ENCODE measurements around the gene MAP3K14.
"Not testable (repeated sequence)": the region's sequence is repeated elsewhere in the genome, so short reads cannot be mapped to it uniquely, and the experiment has no call there.

MAP3K14 gene

GRCh38 chr17:45257115-45257514, 59.7 kb downstream of the MAP3K14 start:
- Histone ChIP-seq H3K9me3 (ENCODE audit: insufficient read depth, low read length) (no peaks in the 10 kb centered on the region), H3K36me3 (ENCODE audit: insufficient read depth, insufficient read length, low read length) (no peaks in the 10 kb centered on the region), H3K4me3 (ENCODE audit: insufficient read length, low read depth) (no peak overlapping the region), H3K27me3 (ENCODE audit: insufficient read depth, insufficient read length) (peaks cover 8% of the 10 kb centered on the region), H3K4me1 (ENCODE audit: insufficient read depth, insufficient read length) (peaks cover 7% of the 10 kb centered on the region), H3K9ac (ENCODE audit: insufficient read length, low read depth) (no peak overlapping the region)
- TF ChIP-seq YY1 (IDR thresholded peaks at IDR 0.05; ENCODE audit: insufficient read depth, insufficient read length), result no peak
- TF ChIP-seq ZNF274 (IDR thresholded peaks at IDR 0.05; ENCODE audit: low read depth, low read length), result no peak
- no peak for TF ChIP-seq SUZ12 (IDR thresholded peaks at IDR 0.05; ENCODE audit: extremely low read depth, insufficient read depth, insufficient read length)
- DNase-seq (ENCODE audit: low read depth, low spot score), result no peak

DNA sequence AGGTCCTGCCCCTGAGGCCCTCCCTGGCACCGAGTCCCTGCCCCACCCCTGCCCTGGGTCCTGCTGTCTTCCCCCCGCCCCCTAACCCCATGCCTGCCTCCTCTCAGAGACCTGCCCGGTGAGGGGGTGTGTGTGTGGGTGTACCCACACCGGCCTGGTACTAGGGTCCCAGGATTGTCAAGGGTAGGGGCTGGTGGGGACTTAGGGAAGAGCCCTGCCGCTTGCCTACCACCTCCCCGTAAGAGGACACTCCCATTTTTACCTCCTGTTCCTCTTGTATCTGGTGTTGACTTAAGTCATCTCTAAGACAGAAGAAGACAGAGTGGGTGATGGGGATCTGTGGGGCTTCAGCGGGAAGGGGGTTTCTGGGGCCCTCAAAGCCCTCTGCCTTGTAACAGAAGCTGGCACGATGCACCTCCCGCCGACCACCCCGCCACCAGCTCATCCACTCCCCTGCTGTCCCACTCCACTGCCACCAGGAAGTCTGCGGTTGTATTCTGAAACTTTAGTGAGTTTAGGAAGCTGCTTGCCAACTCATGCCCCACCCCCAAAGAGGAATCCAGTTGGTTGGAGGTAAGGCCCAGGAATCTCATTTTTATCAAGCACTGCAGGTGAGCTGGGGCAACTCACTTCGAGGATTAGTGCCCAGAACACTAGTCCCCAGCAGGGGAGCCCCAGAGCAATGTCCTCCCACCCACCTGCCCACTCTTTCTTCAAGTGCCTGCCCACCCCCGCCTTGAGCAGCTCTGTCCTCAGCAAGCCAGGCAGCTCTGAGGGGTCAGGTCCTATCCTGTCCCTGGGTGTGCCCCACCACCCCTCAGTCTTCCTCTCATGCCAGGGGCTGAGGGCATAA, 60.5 kb downstream of the MAP3K14 start:
- Histone ChIP-seq H3K9ac (ENCODE audit: insufficient read length, low read depth) (no peak overlapping the region), H3K4me3 (ENCODE audit: insufficient read length, low read depth) (no peak overlapping the region), H3K27me3 (ENCODE audit: insufficient read depth, insufficient read length) (peaks cover 4% of the 10 kb centered on the region), H3K9me3 (ENCODE audit: insufficient read depth, low read length) (no peaks in the 10 kb centered on the region), H3K36me3 (ENCODE audit: insufficient read depth, insufficient read length, low read length) (no peaks in the 10 kb centered on the region), H3K4me1 (ENCODE audit: insufficient read depth, insufficient read length) (peaks cover 6% of the 10 kb centered on the region)
- no peak for TF ChIP-seq ZNF274 (IDR thresholded peaks at IDR 0.05; ENCODE audit: low read depth, low read length)
- no peak for TF ChIP-seq SUZ12 (IDR thresholded peaks at IDR 0.05; ENCODE audit: extremely low read depth, insufficient read depth, insufficient read length)
- DNase-seq (ENCODE audit: low read depth, low spot score), result no peak

GRCh38 chr17:45255358-45255757, 61.5 kb downstream of the MAP3K14 start:
- H3K36me3 ChIP-seq (ENCODE audit: insufficient read depth, insufficient read length, low read length), result peaks cover 5% of the 10 kb centered on the region
- peaks cover 1% of the 10 kb centered on the region for H3K27me3 ChIP-seq (ENCODE audit: insufficient read depth, insufficient read length)
- no peak overlapping the region for H3K4me3 ChIP-seq (ENCODE audit: insufficient read length, low read depth)
- no peak for DNase-seq (ENCODE audit: low read depth, low spot score)
- H3K9ac ChIP-seq (ENCODE audit: insufficient read length, low read depth), result no peak overlapping the region
- H3K9me3 ChIP-seq (ENCODE audit: insufficient read depth, low read length), result no peaks in the 10 kb centered on the region
- no peak for TF ChIP-seq YY1 (IDR thresholded peaks at IDR 0.05; ENCODE audit: insufficient read depth, insufficient read length)
- TF ChIP-seq SUZ12 (IDR thresholded peaks at IDR 0.05; ENCODE audit: extremely low read depth, insufficient read depth, insufficient read length), result no peak
- no peak for TF ChIP-seq ZNF274 (IDR thresholded peaks at IDR 0.05; ENCODE audit: low read depth, low read length)
- H3K4me1 ChIP-seq (ENCODE audit: insufficient read depth, insufficient read length), result peaks cover 8% of the 10 kb centered on the region

DNA sequence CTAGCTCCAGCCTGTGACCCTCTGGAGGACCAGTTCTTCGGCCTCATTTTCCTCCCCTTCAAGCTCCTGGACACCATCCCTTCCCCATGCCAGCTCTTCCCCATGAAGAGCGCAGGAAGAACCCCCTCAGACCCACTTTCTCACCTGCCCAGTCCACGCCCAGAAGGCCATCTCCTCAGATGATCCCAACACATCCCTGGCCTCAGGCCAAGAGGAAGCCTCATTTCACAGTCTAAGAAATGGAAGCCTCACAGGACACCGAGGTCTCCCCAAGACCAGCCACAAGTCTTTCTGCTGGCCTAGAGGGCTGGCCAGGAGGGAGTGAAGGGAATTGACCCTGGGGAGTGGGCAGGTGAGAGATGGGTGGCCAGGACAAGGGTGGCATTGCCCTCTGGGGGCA, 62.9 kb downstream of the MAP3K14 start:
- peaks cover 9% of the 10 kb centered on the region for H3K4me1 ChIP-seq (ENCODE audit: insufficient read depth, insufficient read length)
- H3K36me3 ChIP-seq (ENCODE audit: insufficient read depth, insufficient read length, low read length), result peaks cover 9% of the 10 kb centered on the region

DNA sequence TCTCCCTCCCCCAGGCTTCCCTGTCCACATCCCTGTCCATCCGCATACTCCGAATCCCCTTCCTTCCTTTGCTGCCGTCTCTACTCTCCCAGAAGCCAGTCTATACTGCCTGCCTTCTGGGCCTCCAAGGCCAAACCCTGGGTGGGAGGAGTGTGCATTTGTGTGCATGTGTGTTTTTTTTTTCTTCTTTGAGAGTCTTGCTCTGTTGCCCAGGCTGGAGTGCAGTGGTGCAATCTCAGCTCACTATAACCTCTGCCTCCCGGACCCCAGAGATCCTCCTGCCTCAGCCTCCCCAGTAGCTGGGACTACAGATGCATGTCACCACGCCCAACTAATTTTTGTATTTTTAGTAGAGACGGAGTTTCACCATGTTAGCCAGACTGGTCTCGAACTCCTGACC, 63.6 kb downstream of the MAP3K14 start:
- H3K27me3 ChIP-seq (ENCODE audit: insufficient read depth, insufficient read length); H3K9me3 ChIP-seq (ENCODE audit: insufficient read depth, low read length); H3K36me3 ChIP-seq (ENCODE audit: insufficient read depth, insufficient read length, low read length); DNase-seq (ENCODE audit: low read depth, low spot score); H3K4me3 ChIP-seq (ENCODE audit: insufficient read length, low read depth); H3K9ac ChIP-seq (ENCODE audit: insufficient read length, low read depth): not testable (repeated sequence)
- peaks cover 13% of the 10 kb centered on the region for H3K4me1 ChIP-seq (ENCODE audit: insufficient read depth, insufficient read length)

More for the DNA sequence above, 62.9 kb downstream of the MAP3K14 start:
- Histone ChIP-seq H3K9ac (ENCODE audit: insufficient read length, low read depth) (no peak overlapping the region), H3K9me3 (ENCODE audit: insufficient read depth, low read length) (no peaks in the 10 kb centered on the region), H3K27me3 (ENCODE audit: insufficient read depth, insufficient read length) (no peaks in the 10 kb centered on the region), H3K4me3 (ENCODE audit: insufficient read length, low read depth) (no peak overlapping the region)
- no peak for DNase-seq (ENCODE audit: low read depth, low spot score)
- TF ChIP-seq ZNF274 (IDR thresholded peaks at IDR 0.05; ENCODE audit: low read depth, low read length) (no peak), YY1 (IDR thresholded peaks at IDR 0.05; ENCODE audit: insufficient read depth, insufficient read length) (no peak), SUZ12 (IDR thresholded peaks at IDR 0.05; ENCODE audit: extremely low read depth, insufficient read depth, insufficient read length) (no peak)

GRCh38 chr17:45251931-45252330, 64.9 kb downstream of the MAP3K14 start:
- TF ChIP-seq SUZ12 (IDR thresholded peaks at IDR 0.05; ENCODE audit: extremely low read depth, insufficient read depth, insufficient read length) (no peak), ZNF274 (IDR thresholded peaks at IDR 0.05; ENCODE audit: low read depth, low read length) (no peak)
- peaks cover 9% of the 10 kb centered on the region for H3K36me3 ChIP-seq (ENCODE audit: insufficient read depth, insufficient read length, low read length)
- DNase-seq (ENCODE audit: low read depth, low spot score), result no peak
- no peaks in the 10 kb centered on the region for H3K27me3 ChIP-seq (ENCODE audit: insufficient read depth, insufficient read length)
- H3K9me3 ChIP-seq (ENCODE audit: insufficient read depth, low read length), result no peaks in the 10 kb centered on the region
- H3K4me1 ChIP-seq (ENCODE audit: insufficient read depth, insufficient read length), result peaks cover 10% of the 10 kb centered on the region
- H3K9ac ChIP-seq (ENCODE audit: insufficient read length, low read depth), result no peak overlapping the region
- no peak overlapping the region for H3K4me3 ChIP-seq (ENCODE audit: insufficient read length, low read depth)

GRCh38 chr17:45248132-45248957, 68.5 kb downstream of the MAP3K14 start:
- peak overlapping the region; percentile 75 for H3K4me3 ChIP-seq (ENCODE audit: insufficient read length, low read depth)
- peaks cover 11% of the 10 kb centered on the region for H3K36me3 ChIP-seq (ENCODE audit: insufficient read depth, insufficient read length, low read length)
- H3K4me1 ChIP-seq (ENCODE audit: insufficient read depth, insufficient read length), result peaks cover 17% of the 10 kb centered on the region
- peak overlapping the region; percentile 77 for H3K9ac ChIP-seq (ENCODE audit: insufficient read length, low read depth)
- peaks cover 4% of the 10 kb centered on the region for H3K27me3 ChIP-seq (ENCODE audit: insufficient read depth, insufficient read length)
- TF ChIP-seq ZNF274 (IDR thresholded peaks at IDR 0.05; ENCODE audit: low read depth, low read length) (no peak), YY1 (IDR thresholded peaks at IDR 0.05; ENCODE audit: insufficient read depth, insufficient read length) (no peak), SUZ12 (IDR thresholded peaks at IDR 0.05; ENCODE audit: extremely low read depth, insufficient read depth, insufficient read length) (no peak)
- peak; percentile 30 for DNase-seq (ENCODE audit: low read depth, low spot score)
- H3K9me3 ChIP-seq (ENCODE audit: insufficient read depth, low read length), result no peaks in the 10 kb centered on the region
